Astrocyte of the cerebellum (primary cell): ENCODE data around the gene PEX10.

ENCODE experiments used
- DNase-seq: peaks from one replicate; pipeline ENCODE4 v3.0.0-alpha.2; 2011; ENCODE audit warnings: low read depth
- H3K4me3 ChIP-seq: 2 replicates; pipeline ENCODE4 v1.5.1; 2011; ENCODE audit warnings: mild to moderate bottlenecking, low read depth, low read length, moderate library complexity
- CTCF ChIP-seq: IDR thresholded peaks from 2 replicates; pipeline ENCODE4 v1.5.1; 2012; ENCODE audit warnings: low read length, low read depth, moderate library complexity, mild to moderate bottlenecking; ENCODE audit errors: missing control alignments
- in situ Hi-C: cut with HindIII; loops from 2 replicates; pipeline ENCODE4 v1.10.0; 2017; ENCODE audit warnings: low sequenced_read_pairs

PEX10 gene

GRCh38 chr1:2397007-2397679 is 15.2 kb downstream of the PEX10 start:
- in situ Hi-C loops = loop anchor here (5.0 kb wide), 1 partner anchor 200 kb away; no protein-coding TSS in a partner anchor
- DNase-seq = no peak
- H3K4me3 ChIP-seq = no peak overlapping the region
- TF ChIP-seq CTCF = no peak

- DNase-seq = no peak
- no peak for TF ChIP-seq CTCF
- in situ Hi-C loops = loop anchor here (5.0 kb wide), 1 partner anchor 199 kb away; no protein-coding TSS in a partner anchor
- no peak overlapping the region for H3K4me3 ChIP-seq
These were observed 15.9 kb downstream of the PEX10 start for GRCh38 chr1:2396476-2396875.

GRCh38 chr1:2396059-2396458 is 16.3 kb downstream of the PEX10 start:
- no peak for TF ChIP-seq CTCF
- DNase-seq = no peak
- no peak overlapping the region for H3K4me3 ChIP-seq
- in situ Hi-C loops = loop anchor here (5.0 kb wide), 1 partner anchor 199 kb away; no protein-coding TSS in a partner anchor

GRCh38 chr1:2395245-2395644 is 17.1 kb downstream of the PEX10 start:
- DNase-seq = no peak
- TF ChIP-seq CTCF = no peak
- in situ Hi-C loops = loop anchor here (5.0 kb wide), 1 partner anchor 198 kb away; no protein-coding TSS in a partner anchor
- no peak overlapping the region for H3K4me3 ChIP-seq

GRCh38 chr1:2394761-2395160 is 17.6 kb downstream of the PEX10 start:
- H3K4me3 ChIP-seq = no peak overlapping the region
- DNase-seq = no peak
- TF ChIP-seq CTCF = no peak
- in situ Hi-C loops = loop anchor here (5.0 kb wide), 1 partner anchor 197 kb away; no protein-coding TSS in a partner anchor

- DNase-seq = no peak
- no peak for TF ChIP-seq CTCF
- H3K4me3 ChIP-seq = no peak overlapping the region
- in situ Hi-C loops = no loop called here
These were observed 18.1 kb downstream of the PEX10 start for GRCh38 chr1:2394220-2394619.
